ENCODE data around the gene KRTAP10-5.
"Not testable (repeated sequence)": the region's sequence is repeated elsewhere in the genome, so short reads cannot be mapped to it uniquely, and the experiment has no call there.

KRTAP10-5 gene

DNA sequence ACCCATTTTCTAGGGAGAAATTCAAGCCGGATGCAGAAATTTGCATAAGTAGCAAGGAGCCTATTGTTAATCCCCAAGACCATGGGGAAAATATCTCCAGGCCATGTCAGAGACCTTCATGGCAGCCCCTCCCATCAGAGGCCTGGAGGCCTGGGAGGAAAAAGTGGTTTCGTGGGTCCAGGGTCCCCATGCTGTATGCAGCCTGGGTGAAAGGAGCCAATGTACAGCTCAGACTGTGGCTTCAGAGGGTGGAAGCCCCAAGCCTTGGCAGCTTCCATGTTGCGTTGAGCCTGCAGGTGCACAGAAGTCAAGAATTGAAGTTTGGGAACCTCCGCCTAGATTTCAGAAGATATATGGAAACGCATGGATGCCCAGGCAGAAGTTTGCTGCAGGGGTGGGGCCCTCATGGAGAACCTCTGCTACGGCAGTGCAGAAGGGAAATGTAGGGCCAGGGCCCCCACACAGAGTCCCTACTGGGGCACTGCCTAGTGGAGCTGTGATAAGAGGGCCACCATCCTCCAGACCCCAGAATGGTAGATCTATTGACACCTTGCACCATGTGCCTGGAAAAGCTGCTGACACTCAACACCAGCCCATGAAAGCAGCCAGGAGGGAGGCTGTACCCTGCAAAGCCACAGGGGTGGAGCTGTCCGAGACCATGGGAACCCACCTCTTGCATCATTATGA is 29.9 kb upstream of the KRTAP10-5 start:
- not testable (repeated sequence) for DNase-seq

GRCh38 chr21:44609193-44609592 is 28.8 kb upstream of the KRTAP10-5 start:
- no peak for DNase-seq

GRCh38 chr21:44606495-44606894 is 26.1 kb upstream of the KRTAP10-5 start:
- no peak for DNase-seq

GRCh38 chr21:44603911-44604310 is 23.5 kb upstream of the KRTAP10-5 start:
- no peak for DNase-seq

DNA sequence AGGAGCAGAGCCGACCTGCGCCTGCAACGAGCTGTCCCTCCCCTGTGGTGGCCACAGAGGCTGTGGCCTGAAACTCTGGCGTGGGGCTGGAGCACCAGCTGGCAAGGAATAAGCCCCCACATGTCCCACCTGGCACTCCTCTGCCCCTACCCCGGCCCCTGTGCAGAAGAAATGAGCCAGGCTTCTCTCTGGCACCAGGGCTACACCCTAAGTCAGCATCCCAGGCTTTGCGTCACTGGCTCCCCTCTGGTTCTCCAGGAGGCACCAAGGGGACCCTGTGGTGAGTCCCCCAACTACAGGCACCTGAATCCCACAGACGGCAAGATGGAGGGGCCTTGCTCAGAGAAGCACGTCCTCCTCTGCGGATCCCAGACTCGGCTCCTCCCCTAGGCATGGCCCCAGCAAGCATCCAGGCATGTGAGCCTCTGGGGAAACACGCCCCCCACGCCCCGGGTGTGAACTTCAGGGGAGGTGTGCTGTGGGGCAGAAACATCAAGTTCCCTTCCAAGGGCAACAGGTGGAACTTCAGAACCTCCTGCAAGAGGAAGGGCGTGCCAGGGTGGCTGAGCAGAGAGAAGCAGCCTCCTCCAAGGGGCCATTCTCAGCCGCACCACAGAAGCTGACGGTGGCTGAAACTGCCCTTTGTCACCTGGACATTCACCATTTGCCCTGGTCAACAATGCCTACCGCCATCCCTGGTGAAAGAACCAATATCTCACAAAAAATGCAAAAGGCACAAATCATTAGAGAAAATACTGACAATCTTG is 22.9 kb upstream of the KRTAP10-5 start:
- DNase-seq: no peak

- DNase-seq: no peak
Observed at GRCh38 chr21:44602463-44602850, 22.1 kb upstream of the KRTAP10-5 start.

DNA sequence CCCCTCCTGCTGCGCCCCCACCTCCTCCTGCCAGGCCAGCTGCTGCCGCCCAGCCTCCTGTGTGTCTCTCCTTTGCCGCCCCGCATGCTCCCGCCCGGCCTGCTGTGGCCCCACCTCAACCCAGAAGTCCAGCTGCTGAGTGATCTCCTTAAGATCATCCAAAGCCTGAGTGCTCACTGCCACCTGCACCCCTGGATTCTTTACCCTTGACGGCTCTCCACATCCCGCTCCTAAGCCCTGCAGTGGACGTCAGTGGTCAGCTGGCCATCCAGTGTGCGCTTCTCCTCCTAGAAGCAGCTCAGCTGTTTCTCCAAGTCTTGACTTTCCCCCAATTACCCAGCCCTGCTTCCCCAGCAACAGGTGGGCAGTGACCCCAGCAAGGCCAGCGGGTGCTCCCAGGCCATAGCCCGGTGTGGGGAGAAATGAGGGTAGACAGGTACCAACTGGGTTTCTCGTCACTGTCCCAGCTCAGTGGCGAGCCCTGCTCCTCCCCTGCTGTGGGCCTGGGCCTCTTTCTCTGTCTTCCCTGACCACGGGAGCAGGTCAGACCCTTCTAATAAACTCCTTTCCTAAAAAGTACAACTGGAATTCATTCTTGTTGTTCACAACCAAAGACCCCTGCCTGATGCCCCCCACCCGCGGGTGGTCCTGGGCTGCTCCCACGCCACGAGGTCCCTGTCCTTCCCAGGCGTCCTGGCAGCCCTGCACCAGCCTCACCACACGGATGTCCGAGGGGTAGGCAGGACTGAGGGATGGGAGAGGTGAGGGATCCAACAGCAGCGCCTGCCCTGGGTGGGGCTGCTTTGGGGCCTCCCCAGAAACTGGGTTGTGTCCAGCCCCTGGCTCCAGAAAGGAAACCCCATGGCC is 21.4 kb upstream of the KRTAP10-5 start:
- no peak for DNase-seq

DNA sequence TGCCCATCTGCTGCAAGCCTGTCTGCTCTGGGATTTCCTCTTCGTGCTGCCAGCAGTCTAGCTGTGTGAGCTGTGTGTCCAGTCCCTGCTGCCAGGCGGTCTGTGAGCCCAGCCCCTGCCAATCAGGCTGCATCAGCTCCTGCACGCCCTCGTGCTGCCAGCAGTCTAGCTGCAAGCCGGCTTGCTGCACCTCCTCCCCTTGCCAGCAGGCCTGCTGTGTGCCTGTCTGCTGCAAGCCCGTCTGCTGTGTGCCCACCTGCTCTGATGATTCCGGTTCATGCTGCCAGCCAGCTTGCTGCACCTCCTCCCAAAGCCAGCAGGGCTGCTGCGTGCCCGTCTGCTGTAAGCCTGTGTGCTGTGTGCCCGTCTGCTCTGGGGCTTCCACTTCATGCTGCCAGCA is 20.7 kb upstream of the KRTAP10-5 start:
- DNase-seq: not testable (repeated sequence)

DNA sequence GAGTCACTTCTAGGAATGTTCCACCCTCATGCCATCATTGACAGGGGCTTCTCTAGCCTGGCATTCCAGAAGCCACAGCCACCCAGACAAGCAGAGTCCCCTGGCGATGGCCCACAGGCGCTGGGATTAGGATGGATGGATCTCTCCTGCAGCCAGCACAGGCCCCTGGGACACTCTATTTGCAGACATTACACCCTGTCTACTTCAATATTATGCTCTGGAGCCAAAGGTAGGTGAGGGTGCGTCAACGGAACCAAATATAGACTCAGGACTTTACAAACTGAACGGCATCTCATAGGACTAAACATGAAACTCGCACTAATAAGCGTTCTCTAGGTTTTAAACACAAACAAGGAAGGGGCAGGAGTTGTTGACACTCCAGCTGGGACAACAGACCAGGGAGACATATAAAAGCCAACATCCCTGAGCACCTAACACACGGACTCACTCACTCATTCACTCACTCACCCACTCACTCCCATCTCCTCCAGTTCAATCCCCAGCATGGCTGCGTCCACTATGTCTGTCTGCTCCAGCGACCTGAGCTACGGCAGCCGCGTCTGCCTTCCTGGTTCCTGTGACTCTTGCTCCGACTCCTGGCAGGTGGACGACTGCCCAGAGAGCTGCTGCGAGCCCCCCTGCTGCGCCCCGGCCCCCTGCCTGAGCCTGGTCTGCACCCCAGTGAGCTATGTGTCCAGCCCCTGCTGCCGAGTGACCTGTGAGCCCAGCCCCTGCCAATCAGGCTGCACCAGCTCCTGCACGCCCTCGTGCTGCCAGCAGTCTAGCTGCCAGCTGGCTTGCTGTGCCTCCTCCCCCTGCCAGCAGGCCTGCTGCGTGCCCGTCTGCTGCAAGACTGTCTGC is 19.9 kb upstream of the KRTAP10-5 start, which contains the start of gene KRTAP10-7:
Gene KRTAP10-7 (plus strand): TSS at position 480 of the 861 bp plus-strand sequence. CDS start 25 bp downstream, at position 505.
- not testable (repeated sequence) for DNase-seq

DNA sequence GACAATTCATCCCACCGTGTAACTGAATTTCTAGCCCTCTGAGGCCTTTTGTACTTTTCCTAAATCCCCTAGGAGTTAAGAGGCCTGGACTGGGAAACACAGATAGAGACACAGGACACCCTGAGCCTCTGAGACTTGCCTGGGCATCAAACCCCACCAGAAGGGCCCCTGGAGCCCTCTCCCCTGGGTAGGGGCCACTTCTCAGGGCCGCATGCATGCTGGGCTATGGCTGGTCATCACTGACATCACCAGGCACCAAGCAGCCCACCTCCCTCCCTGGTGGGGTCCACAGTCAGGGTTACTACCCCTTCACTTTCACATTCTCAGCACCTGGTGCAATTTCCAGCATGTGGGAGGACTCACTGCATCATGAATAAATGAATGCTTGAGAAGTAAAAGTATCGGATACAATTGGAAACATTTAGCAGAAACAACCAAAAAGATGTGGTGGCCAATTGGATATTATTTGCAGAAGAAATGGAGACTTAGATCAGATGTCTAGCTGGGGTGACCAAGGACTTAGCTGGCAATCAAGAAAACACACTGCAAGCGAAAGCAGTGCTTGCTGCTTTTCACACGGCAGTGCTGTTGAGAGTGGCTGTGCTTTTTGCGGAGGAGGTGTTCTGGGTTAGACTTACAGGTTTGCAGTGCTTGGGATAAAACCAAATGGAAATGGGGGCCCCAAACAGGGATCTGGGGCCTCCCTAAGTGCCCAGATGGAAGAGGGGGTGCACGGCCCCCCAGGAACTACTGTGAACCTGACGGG is 19.0 kb upstream of the KRTAP10-5 start:
- DNase-seq: no peak

GRCh38 chr21:44598061-44598460 is 17.7 kb upstream of the KRTAP10-5 start:
- DNase-seq: no peak

- no peak for DNase-seq
Observed at GRCh38 chr21:44596068-44596725, 15.8 kb upstream of the KRTAP10-5 start.

- no peak for DNase-seq
Observed at GRCh38 chr21:44595524-44595923, 15.1 kb upstream of the KRTAP10-5 start.

- DNase-seq: no peak
Observed at GRCh38 chr21:44594406-44594916, 14.1 kb upstream of the KRTAP10-5 start.

GRCh38 chr21:44593598-44594405 is 13.4 kb upstream of the KRTAP10-5 start:
- DNase-seq: no peak

- DNase-seq: no peak
Observed at GRCh38 chr21:44592446-44593311, 12.3 kb upstream of the KRTAP10-5 start, which contains the start of gene KRTAP10-6. Gene KRTAP10-6 (minus strand): TSS chr21:44592505. CDS start chr21:44592484, 21 bp downstream.

- not testable (repeated sequence) for DNase-seq
Observed at GRCh38 chr21:44591801-44592130, 11.4 kb upstream of the KRTAP10-5 start.

DNA sequence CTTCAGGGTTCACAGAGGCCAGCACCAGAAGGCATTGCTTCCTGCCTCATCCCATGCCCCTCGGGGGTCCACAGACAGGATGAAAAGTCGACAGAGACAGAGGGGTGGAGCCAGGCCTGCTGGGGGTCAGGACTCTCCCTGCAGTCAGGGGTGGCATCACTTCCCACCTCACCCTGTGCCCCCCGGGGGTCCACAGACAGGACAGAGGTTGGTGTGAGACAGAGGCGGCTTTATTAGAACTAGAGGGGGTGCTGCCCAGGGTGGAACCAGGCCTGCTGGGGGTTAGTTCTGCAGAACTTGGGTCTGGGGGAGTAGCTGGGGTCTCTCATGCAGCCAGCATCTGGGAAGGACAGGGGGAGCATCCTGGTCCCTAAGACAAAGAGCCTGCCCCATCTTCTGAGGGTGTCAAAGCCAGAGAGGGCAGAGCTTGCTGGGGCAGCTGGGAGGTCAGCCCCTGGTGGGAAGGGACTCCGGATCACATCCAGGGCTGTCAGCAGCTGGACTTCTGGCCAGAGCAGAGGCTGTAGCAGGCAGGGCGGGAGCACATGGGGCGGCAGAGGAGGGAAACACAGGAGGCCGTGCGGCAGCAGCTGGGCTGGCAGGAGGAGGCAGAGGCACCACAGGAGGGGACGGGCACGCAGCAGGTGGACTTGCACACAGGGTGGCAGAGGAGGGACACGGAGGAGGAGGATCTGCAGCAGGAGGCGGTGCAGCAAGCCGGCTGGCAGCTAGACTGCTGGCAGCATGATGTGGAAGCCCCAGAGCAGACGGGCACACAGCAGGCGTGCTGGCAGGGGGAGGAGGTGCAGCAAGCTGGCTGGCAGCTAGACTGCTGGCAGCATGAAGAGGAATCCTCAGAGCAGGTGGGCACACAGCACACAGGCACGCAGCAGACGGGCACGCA is 10.7 kb upstream of the KRTAP10-5 start:
- DNase-seq: not testable (repeated sequence)

All from activated CD4-positive, CD25-positive, alpha-beta regulatory T cell (primary cell).